ENCODE measurements around the gene ARL5C. TPM values are rescaled to one million over a fixed set of nuclear protein-coding genes. Genes with fewer than 3 reads are reported as not detected.

Gene ARL5C
- total and polyA plus RNA-seq, 5 donors from 2014 or later: not detected

- Histone ChIP-seq H3K36me3 (ENCODE audit: control insufficient read depth, insufficient read depth, low read length) (no peaks in the 10 kb centered on the region), H3K27me3 (ENCODE audit: control insufficient read depth, insufficient read depth, low read length) (peaks cover 3% of the 10 kb centered on the region), H3K27ac (ENCODE audit: insufficient read depth, low read length, poor library complexity, severe bottlenecking) (no peak overlapping the region), H3K4me1 (ENCODE audit: control insufficient read depth, insufficient read depth, low read length, poor library complexity, severe bottlenecking) (peaks cover 5% of the 10 kb centered on the region), H3K9me3 (ENCODE audit: control insufficient read depth in 2 of 2, low read length in 2 of 2) (no peaks in the 10 kb centered on the region), H3K4me3 (ENCODE audit: low read depth, low read length) (no peak overlapping the region)
- DNase-seq: no peak
- no peak overlapping the region for H3K4me3 Mint-ChIP-seq
- H3K4me1 Mint-ChIP-seq: peaks cover 0 to 26% (median 9%) of the 10 kb centered on the region in 4 donors
- no peak overlapping the region for H3K27ac Mint-ChIP-seq
- peaks cover 0 to 2% (median 0%) of the 10 kb centered on the region in 7 donors for H3K9me3 Mint-ChIP-seq
- ATAC-seq (ENCODE audit: low read depth in 2 of 2): no peak
- H3K27me3 Mint-ChIP-seq: peaks cover 25% of the 10 kb centered on the region
- H3K36me3 Mint-ChIP-seq: no peaks in the 10 kb centered on the region
Observed at GRCh38 chr17:39146273-39146672, 19.7 kb downstream of the ARL5C start.

- Histone ChIP-seq H3K27ac (ENCODE audit: insufficient read depth, low read length, poor library complexity, severe bottlenecking) (no peak overlapping the region), H3K4me1 (ENCODE audit: control insufficient read depth, insufficient read depth, low read length, poor library complexity, severe bottlenecking) (no peaks in the 10 kb centered on the region), H3K9me3 (ENCODE audit: control insufficient read depth in 2 of 2, low read length in 2 of 2) (no peaks in the 10 kb centered on the region), H3K27me3 (ENCODE audit: control insufficient read depth, insufficient read depth, low read length) (peaks cover 2% of the 10 kb centered on the region), H3K4me3 (ENCODE audit: low read depth, low read length) (no peak overlapping the region), H3K36me3 (ENCODE audit: control insufficient read depth, insufficient read depth, low read length) (no peaks in the 10 kb centered on the region)
- H3K36me3 Mint-ChIP-seq: no peaks in the 10 kb centered on the region
- peaks cover 19% of the 10 kb centered on the region for H3K27me3 Mint-ChIP-seq
- peaks cover 0 to 2% (median 0%) of the 10 kb centered on the region in 7 donors for H3K9me3 Mint-ChIP-seq
- no peak overlapping the region for H3K27ac Mint-ChIP-seq
- no peak for DNase-seq
- peaks cover 0 to 19% (median 7%) of the 10 kb centered on the region in 4 donors for H3K4me1 Mint-ChIP-seq
- H3K4me3 Mint-ChIP-seq: no peak overlapping the region
- no peak for ATAC-seq (ENCODE audit: low read depth in 2 of 2)
Observed at GRCh38 chr17:39145143-39145542, 20.8 kb downstream of the ARL5C start.

- no peaks in the 10 kb centered on the region for H3K36me3 ChIP-seq (ENCODE audit: control insufficient read depth, insufficient read depth, low read length)
- Mint-ChIP-seq H3K27me3 (peaks cover 12% of the 10 kb centered on the region), H3K36me3 (no peaks in the 10 kb centered on the region), H3K27ac (no peak overlapping the region), H3K4me3 (no peak overlapping the region), H3K9me3 (peaks cover 0 to 2% (median 0%) of the 10 kb centered on the region in 7 donors), H3K4me1 (peaks cover 0 to 15% (median 3%) of the 10 kb centered on the region in 4 donors)
- no peak overlapping the region for H3K27ac ChIP-seq (ENCODE audit: insufficient read depth, low read length, poor library complexity, severe bottlenecking)
- no peaks in the 10 kb centered on the region for H3K9me3 ChIP-seq (ENCODE audit: control insufficient read depth in 2 of 2, low read length in 2 of 2)
- no peak overlapping the region for H3K4me3 ChIP-seq (ENCODE audit: low read depth, low read length)
- ATAC-seq (ENCODE audit: low read depth in 2 of 2) (no peak), DNase-seq (no peak)
- H3K27me3 ChIP-seq (ENCODE audit: control insufficient read depth, insufficient read depth, low read length): no peaks in the 10 kb centered on the region
- H3K4me1 ChIP-seq (ENCODE audit: control insufficient read depth, insufficient read depth, low read length, poor library complexity, severe bottlenecking): no peaks in the 10 kb centered on the region
Observed at GRCh38 chr17:39144416-39144840, 21.5 kb downstream of the ARL5C start.

GRCh38 chr17:39143552-39144093, 22.3 kb downstream of the ARL5C start:
- Histone ChIP-seq H3K4me3 (ENCODE audit: low read depth, low read length) (no peak overlapping the region), H3K9me3 (ENCODE audit: control insufficient read depth in 2 of 2, low read length in 2 of 2) (no peaks in the 10 kb centered on the region), H3K27ac (ENCODE audit: insufficient read depth, low read length, poor library complexity, severe bottlenecking) (no peak overlapping the region), H3K36me3 (ENCODE audit: control insufficient read depth, insufficient read depth, low read length) (no peaks in the 10 kb centered on the region), H3K4me1 (ENCODE audit: control insufficient read depth, insufficient read depth, low read length, poor library complexity, severe bottlenecking) (no peaks in the 10 kb centered on the region), H3K27me3 (ENCODE audit: control insufficient read depth, insufficient read depth, low read length) (no peaks in the 10 kb centered on the region)
- Mint-ChIP-seq H3K9me3 (no peaks in the 10 kb centered on the region), H3K36me3 (no peaks in the 10 kb centered on the region), H3K27ac (no peak overlapping the region), H3K27me3 (peaks cover 4% of the 10 kb centered on the region), H3K4me1 (peaks cover 0 to 9% (median 2%) of the 10 kb centered on the region in 4 donors), H3K4me3 (no peak overlapping the region)
- DNase-seq (no peak), ATAC-seq (ENCODE audit: low read depth in 2 of 2) (no peak)

- Histone ChIP-seq H3K27ac (ENCODE audit: insufficient read depth, low read length, poor library complexity, severe bottlenecking) (no peak overlapping the region), H3K4me3 (ENCODE audit: low read depth, low read length) (no peak overlapping the region), H3K9me3 (ENCODE audit: control insufficient read depth in 2 of 2, low read length in 2 of 2) (no peaks in the 10 kb centered on the region), H3K4me1 (ENCODE audit: control insufficient read depth, insufficient read depth, low read length, poor library complexity, severe bottlenecking) (no peaks in the 10 kb centered on the region), H3K27me3 (ENCODE audit: control insufficient read depth, insufficient read depth, low read length) (no peaks in the 10 kb centered on the region), H3K36me3 (ENCODE audit: control insufficient read depth, insufficient read depth, low read length) (no peaks in the 10 kb centered on the region)
- no peaks in the 10 kb centered on the region for H3K36me3 Mint-ChIP-seq
- peaks cover 0 to 6% (median 0%) of the 10 kb centered on the region in 4 donors for H3K4me1 Mint-ChIP-seq
- ATAC-seq (ENCODE audit: low read depth in 2 of 2) (no peak), DNase-seq (no peak)
- peaks cover 11% of the 10 kb centered on the region for H3K27me3 Mint-ChIP-seq
- H3K9me3 Mint-ChIP-seq: no peaks in the 10 kb centered on the region
- H3K27ac Mint-ChIP-seq: no peak overlapping the region
- H3K4me3 Mint-ChIP-seq: no peak overlapping the region
Observed at GRCh38 chr17:39141915-39142664, 23.9 kb downstream of the ARL5C start.

- Mint-ChIP-seq H3K36me3 (no peaks in the 10 kb centered on the region), H3K4me1 (peaks cover 0 to 6% (median 0%) of the 10 kb centered on the region in 4 donors), H3K9me3 (peaks cover 0 to 3% (median 0%) of the 10 kb centered on the region in 7 donors), H3K27me3 (peaks cover 16% of the 10 kb centered on the region), H3K27ac (no peak overlapping the region), H3K4me3 (no peak overlapping the region)
- H3K27ac ChIP-seq (ENCODE audit: insufficient read depth, low read length, poor library complexity, severe bottlenecking): no peak overlapping the region
- H3K27me3 ChIP-seq (ENCODE audit: control insufficient read depth, insufficient read depth, low read length): no peaks in the 10 kb centered on the region
- ATAC-seq (ENCODE audit: low read depth in 2 of 2): no peak
- H3K9me3 ChIP-seq (ENCODE audit: control insufficient read depth in 2 of 2, low read length in 2 of 2): no peaks in the 10 kb centered on the region
- no peaks in the 10 kb centered on the region for H3K4me1 ChIP-seq (ENCODE audit: control insufficient read depth, insufficient read depth, low read length, poor library complexity, severe bottlenecking)
- H3K36me3 ChIP-seq (ENCODE audit: control insufficient read depth, insufficient read depth, low read length): no peaks in the 10 kb centered on the region
- H3K4me3 ChIP-seq (ENCODE audit: low read depth, low read length): no peak overlapping the region
- DNase-seq: no peak
Observed at GRCh38 chr17:39141294-39141693, 24.7 kb downstream of the ARL5C start.

- H3K27me3 Mint-ChIP-seq: peaks cover 12% of the 10 kb centered on the region
- Histone ChIP-seq H3K4me3 (ENCODE audit: low read depth, low read length) (no peak overlapping the region), H3K4me1 (ENCODE audit: control insufficient read depth, insufficient read depth, low read length, poor library complexity, severe bottlenecking) (no peaks in the 10 kb centered on the region), H3K27ac (ENCODE audit: insufficient read depth, low read length, poor library complexity, severe bottlenecking) (no peak overlapping the region), H3K9me3 (ENCODE audit: control insufficient read depth in 2 of 2, low read length in 2 of 2) (no peaks in the 10 kb centered on the region), H3K27me3 (ENCODE audit: control insufficient read depth, insufficient read depth, low read length) (no peaks in the 10 kb centered on the region), H3K36me3 (ENCODE audit: control insufficient read depth, insufficient read depth, low read length) (no peaks in the 10 kb centered on the region)
- H3K4me1 Mint-ChIP-seq: peaks cover 0 to 3% (median 0%) of the 10 kb centered on the region in 4 donors
- H3K4me3 Mint-ChIP-seq: no peak overlapping the region
- peaks cover 0 to 3% (median 0%) of the 10 kb centered on the region in 7 donors for H3K9me3 Mint-ChIP-seq
- H3K36me3 Mint-ChIP-seq: no peaks in the 10 kb centered on the region
- no peak overlapping the region for H3K27ac Mint-ChIP-seq
- DNase-seq (no peak), ATAC-seq (ENCODE audit: low read depth in 2 of 2) (no peak)
Observed at GRCh38 chr17:39139561-39139960, 26.4 kb downstream of the ARL5C start.

- peaks cover 12% of the 10 kb centered on the region for H3K27me3 Mint-ChIP-seq
- Histone ChIP-seq H3K4me3 (ENCODE audit: low read depth, low read length) (no peak overlapping the region), H3K27me3 (ENCODE audit: control insufficient read depth, insufficient read depth, low read length) (no peaks in the 10 kb centered on the region), H3K27ac (ENCODE audit: insufficient read depth, low read length, poor library complexity, severe bottlenecking) (no peak overlapping the region), H3K4me1 (ENCODE audit: control insufficient read depth, insufficient read depth, low read length, poor library complexity, severe bottlenecking) (no peaks in the 10 kb centered on the region), H3K9me3 (ENCODE audit: control insufficient read depth in 2 of 2, low read length in 2 of 2) (no peaks in the 10 kb centered on the region), H3K36me3 (ENCODE audit: control insufficient read depth, insufficient read depth, low read length) (no peaks in the 10 kb centered on the region)
- peaks cover 0 to 3% (median 0%) of the 10 kb centered on the region in 7 donors for H3K9me3 Mint-ChIP-seq
- ATAC-seq (ENCODE audit: low read depth in 2 of 2) (no peak), DNase-seq (no peak)
- H3K4me1 Mint-ChIP-seq: no peaks in the 10 kb centered on the region
- H3K27ac Mint-ChIP-seq: no peak overlapping the region
- no peak overlapping the region for H3K4me3 Mint-ChIP-seq
- no peaks in the 10 kb centered on the region for H3K36me3 Mint-ChIP-seq
Observed at GRCh38 chr17:39139161-39139511, 26.8 kb downstream of the ARL5C start.

Measured in CD4-positive, CD25-positive, alpha-beta regulatory T cell (primary cell).